Peyer's patch (tissue), 4 donors: ENCODE results near the gene PYGL. TPM values are rescaled to one million over a fixed set of nuclear protein-coding genes. Genes with fewer than 3 reads are reported as not detected.
A peak's percentile ranks its signal among the peaks of the same experiment; 100 is the strongest.

ENCODE experiments used
- DNase-seq, 3 donors: peaks; one replicate each; pipeline ENCODE4 v3.0.0-alpha.2; 2017 to 2019
- H3K27ac ChIP-seq, 4 donors: fragments of 200-600 bp; sonication (generic); one replicate each; pipeline ENCODE4 v1.5.1; 2016 to 2019
- H3K27me3 ChIP-seq, 2 donors: fragments of 200-600 bp; sonication (generic); one replicate each; pipeline ENCODE4 v1.5.1; 2019
- H3K36me3 ChIP-seq, 3 donors: fragments of 200-600 bp; sonication (generic); one replicate each; pipeline ENCODE4 v1.5.1; 2016 to 2019
- H3K4me1 ChIP-seq, 4 donors: fragments of 200-600 bp; sonication (generic); one replicate each; pipeline ENCODE4 v1.5.1; 2016 to 2019
- H3K4me3 ChIP-seq, 4 donors: fragments of 200-600 bp; sonication (generic); 1 replicate in 3 of 4; 2 replicates in 1 of 4; pipeline ENCODE4 v1.5.1; 2016 to 2019; ENCODE audit warnings: mild to moderate bottlenecking in 1 of 4
- H3K9me3 ChIP-seq, 4 donors: fragments of 200-600 bp; sonication (generic); one replicate each; pipeline ENCODE4 v1.5.1; 2016 to 2019; ENCODE audit warnings: mild to moderate bottlenecking in 1 of 4
- POLR2A ChIP-seq, 2 donors: fragments of 450-650 bp; IDR thresholded peaks; one replicate each; pipeline ENCODE4 v1.5.1; 2017; ENCODE audit warnings: antibody characterized with exemption in 2 of 2, mild to moderate bottlenecking in 2 of 2, moderate library complexity in 2 of 2
- total RNA-seq, 4 donors: library from RNA; depleted of rRNA; stranded (reverse); fragments of >200 nt; gene quantifications; one replicate each; pipeline ENCODE4 v1.1.0, GENCODE V29; 2016
- TF ChIP-seq, protein P1 (sequence below), 6 experiments: fragments of 450-650 bp in 4 of 6; fragments of 200-600 bp in 2 of 6; sonication (generic) in 1 of 6; IDR thresholded peaks; one replicate each; pipeline ENCODE4 v1.5.1; 2017 to 2019; ENCODE audit warnings: antibody characterized with exemption in 6 of 6, mild to moderate bottlenecking in 3 of 6, moderate library complexity in 1 of 6

PYGL gene
- total RNA-seq, 4 donors from 2014 or later, result 1.8 to 42.1 (median 4.1) TPM

DNA sequence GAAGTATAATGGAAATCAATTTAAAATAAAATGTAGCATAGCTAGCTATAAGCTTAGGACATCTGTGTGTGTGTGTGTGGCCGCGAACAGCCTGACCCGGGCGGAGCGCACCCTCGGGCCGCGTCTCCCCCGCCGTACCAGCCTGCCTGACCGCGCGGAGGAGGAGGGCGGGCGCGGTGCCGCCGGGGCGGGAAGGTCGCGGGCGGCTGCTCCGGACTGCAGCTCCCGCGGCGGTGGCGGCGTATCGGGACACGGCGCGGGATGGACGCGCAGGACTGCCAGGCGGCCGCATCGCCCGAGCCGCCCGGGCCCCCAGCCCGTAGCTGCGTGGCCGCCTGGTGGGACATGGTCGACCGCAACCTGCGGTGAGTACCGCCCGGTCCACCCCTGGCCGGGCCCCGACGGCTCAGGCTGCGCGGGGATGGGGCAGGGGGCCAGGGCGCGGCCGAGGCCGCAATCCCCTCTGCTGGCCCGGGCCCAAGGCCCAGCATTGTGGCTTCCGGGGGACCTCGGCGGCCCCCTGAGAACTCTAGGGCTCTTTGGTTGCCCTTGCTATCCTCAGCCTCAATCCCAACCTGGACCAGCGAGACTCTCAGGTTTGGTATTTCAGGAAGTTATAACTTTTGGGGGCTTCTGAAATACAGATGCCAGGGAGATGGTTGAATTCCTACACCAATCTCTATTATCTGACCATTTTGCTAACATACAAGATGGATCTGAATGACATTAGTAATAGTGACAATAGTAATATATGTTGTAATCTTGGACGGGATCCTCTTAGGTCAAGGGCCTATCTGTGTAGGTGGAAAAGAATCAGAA is 72.2 kb downstream of the PYGL start, which contains the start of gene ABHD12B:
ABHD12B (plus strand) TSS at position 140 of the 819 bp plus-strand sequence; CDS start at position 262, 122 bp downstream.
- Histone ChIP-seq H3K27me3 (peaks cover 0 to 8% of the 10 kb centered on the region in 2 donors), H3K36me3 (no peaks in the 10 kb centered on the region), H3K27ac (no peak within 1 kb of the TSS), H3K9me3 (no peaks in the 10 kb centered on the region), H3K4me1 (peaks cover 0 to 7% (median 5%) of the 10 kb centered on the region in 4 donors), H3K4me3 (peak within 1 kb of the TSS in 3 of 4 donors; percentile 22 to 28 (median 26))
- no peak for TF ChIP-seq POLR2A (IDR thresholded peaks at IDR 0.05)
- DNase-seq, result no peak

DNA sequence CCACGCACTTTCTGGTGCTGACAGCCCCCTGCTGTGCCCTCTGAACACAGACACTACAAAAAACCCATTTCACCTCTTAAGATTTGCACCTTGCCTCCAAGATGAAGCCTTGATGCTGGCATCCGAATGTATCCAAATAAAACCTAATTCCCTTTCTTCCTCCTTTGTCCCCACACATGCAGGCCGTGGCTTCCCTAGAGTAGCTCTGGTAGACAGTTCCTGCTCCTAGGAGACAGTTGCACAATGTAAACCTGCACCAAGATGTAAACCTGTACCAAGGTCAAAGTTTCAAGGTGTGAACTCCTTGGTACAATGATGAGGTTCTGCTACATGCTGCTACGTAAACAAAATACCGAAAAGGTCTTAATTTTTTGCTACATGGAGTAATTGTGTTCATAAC is 73.1 kb downstream of the PYGL start:
- peaks cover 0 to 7% (median 5%) of the 10 kb centered on the region in 4 donors for H3K4me1 ChIP-seq
- no peak overlapping the region for H3K27ac ChIP-seq
- H3K9me3 ChIP-seq, result no peaks in the 10 kb centered on the region
- TF ChIP-seq, protein P1, sequence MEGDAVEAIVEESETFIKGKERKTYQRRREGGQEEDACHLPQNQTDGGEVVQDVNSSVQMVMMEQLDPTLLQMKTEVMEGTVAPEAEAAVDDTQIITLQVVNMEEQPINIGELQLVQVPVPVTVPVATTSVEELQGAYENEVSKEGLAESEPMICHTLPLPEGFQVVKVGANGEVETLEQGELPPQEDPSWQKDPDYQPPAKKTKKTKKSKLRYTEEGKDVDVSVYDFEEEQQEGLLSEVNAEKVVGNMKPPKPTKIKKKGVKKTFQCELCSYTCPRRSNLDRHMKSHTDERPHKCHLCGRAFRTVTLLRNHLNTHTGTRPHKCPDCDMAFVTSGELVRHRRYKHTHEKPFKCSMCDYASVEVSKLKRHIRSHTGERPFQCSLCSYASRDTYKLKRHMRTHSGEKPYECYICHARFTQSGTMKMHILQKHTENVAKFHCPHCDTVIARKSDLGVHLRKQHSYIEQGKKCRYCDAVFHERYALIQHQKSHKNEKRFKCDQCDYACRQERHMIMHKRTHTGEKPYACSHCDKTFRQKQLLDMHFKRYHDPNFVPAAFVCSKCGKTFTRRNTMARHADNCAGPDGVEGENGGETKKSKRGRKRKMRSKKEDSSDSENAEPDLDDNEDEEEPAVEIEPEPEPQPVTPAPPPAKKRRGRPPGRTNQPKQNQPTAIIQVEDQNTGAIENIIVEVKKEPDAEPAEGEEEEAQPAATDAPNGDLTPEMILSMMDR (IDR thresholded peaks at IDR 0.05), result no peak
- no peak for TF ChIP-seq POLR2A (IDR thresholded peaks at IDR 0.05)
- DNase-seq, result no peak
- no peak overlapping the region for H3K4me3 ChIP-seq
- no peaks in the 10 kb centered on the region for H3K36me3 ChIP-seq
- H3K27me3 ChIP-seq, result peaks cover 0 to 8% of the 10 kb centered on the region in 2 donors

DNA sequence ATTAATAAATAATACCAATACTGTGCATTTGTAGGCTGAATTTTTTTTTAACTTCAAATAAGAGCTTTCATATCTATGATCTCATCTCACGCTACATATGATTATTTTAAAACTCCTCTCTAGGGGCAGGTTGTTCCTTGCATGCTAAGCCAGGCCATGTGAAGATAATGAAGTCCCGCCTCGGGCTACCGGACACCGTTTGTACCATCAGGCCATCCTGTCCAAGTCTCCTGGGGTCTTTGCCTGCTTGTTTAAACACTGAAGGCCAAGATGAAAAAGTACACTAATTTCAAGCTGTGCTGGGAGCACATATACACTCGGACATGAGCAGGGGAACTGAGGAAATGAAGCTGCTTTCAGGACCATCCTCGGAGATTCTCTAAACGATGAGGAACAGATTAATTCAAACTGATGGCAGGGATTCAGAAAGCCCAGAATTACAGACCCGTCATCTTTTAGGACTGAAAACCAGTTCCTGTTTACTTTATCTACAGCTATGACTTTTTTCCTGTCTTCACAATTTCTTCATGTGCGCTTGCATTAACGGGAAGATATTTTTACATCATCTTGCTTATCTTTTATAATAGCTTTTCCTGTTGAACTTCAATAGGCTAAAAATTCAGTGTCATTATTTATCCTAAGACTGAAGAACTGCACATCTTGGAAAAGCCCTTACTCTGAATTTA is 78.7 kb downstream of the PYGL start:
- H3K27ac ChIP-seq, result peak overlapping the region in 1 of 4 donors; percentile 37

DNA sequence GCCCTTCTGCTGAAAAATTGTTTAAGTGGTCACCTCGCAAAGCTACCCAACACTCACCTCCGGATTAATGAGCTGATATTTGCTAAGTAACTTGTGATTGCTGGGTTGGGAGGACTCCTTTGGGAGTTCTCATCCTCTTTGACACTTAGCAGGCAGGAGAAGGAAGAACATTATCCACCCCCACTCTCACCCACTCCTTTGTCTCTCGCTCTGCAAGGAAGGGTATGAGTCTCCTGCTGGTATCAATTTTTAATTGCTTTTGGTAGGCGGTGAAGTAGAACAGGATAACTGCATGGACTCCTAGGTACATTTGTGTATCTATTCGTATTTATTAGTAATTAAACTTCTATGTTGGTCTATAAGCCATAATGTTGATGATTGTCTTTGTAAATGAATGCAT is 79.3 kb downstream of the PYGL start:
- no peak overlapping the region for H3K27ac ChIP-seq
- TF ChIP-seq, protein P1 (IDR thresholded peaks at IDR 0.05), result no peak
- no peak for TF ChIP-seq POLR2A (IDR thresholded peaks at IDR 0.05)
- H3K36me3 ChIP-seq, result no peaks in the 10 kb centered on the region
- H3K4me3 ChIP-seq, result no peak overlapping the region
- H3K4me1 ChIP-seq, result no peaks in the 10 kb centered on the region
- DNase-seq, result no peak
- H3K9me3 ChIP-seq, result no peaks in the 10 kb centered on the region
- no peaks in the 10 kb centered on the region for H3K27me3 ChIP-seq

More for the DNA sequence above, 78.7 kb downstream of the PYGL start:
- TF ChIP-seq, protein P1 (IDR thresholded peaks at IDR 0.05), result no peak
- no peak for TF ChIP-seq POLR2A (IDR thresholded peaks at IDR 0.05)
- DNase-seq, result no peak
- no peaks in the 10 kb centered on the region for H3K9me3 ChIP-seq
- no peaks in the 10 kb centered on the region for H3K27me3 ChIP-seq
- H3K4me3 ChIP-seq, result no peak overlapping the region
- H3K4me1 ChIP-seq, result no peaks in the 10 kb centered on the region
- no peaks in the 10 kb centered on the region for H3K36me3 ChIP-seq

DNA sequence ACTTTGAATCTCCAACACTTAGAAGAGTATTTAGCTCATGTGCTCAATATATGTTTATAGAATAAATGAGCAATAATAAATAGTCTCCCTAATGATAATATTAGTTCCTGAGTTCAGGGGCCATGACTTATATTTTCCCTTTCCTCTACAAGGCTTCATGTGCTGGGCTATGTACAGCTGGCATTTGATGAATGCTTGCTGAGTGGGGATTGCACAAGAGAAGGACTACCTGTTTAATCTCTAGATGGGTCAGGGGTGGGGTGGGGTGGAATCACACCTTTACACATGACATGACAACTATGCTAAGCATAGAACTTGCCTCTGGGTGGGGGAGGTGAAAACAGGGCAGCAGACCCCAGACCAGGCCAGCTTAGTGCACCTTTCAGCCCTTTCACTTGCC is 80.0 kb downstream of the PYGL start:
- TF ChIP-seq, protein P1 (IDR thresholded peaks at IDR 0.05), result no peak
- TF ChIP-seq POLR2A (IDR thresholded peaks at IDR 0.05), result no peak
- Histone ChIP-seq H3K27me3 (no peaks in the 10 kb centered on the region), H3K9me3 (no peaks in the 10 kb centered on the region), H3K4me1 (peaks cover 0 to 6% (median 4%) of the 10 kb centered on the region in 4 donors), H3K27ac (no peak overlapping the region), H3K4me3 (no peak overlapping the region), H3K36me3 (no peaks in the 10 kb centered on the region)
- DNase-seq, result no peak
